H1 (cell line): ENCODE data around the gene PPP1R1A. TPM values are rescaled to one million over a fixed set of nuclear protein-coding genes. Genes with fewer than 3 reads are reported as not detected.

Experiments
- JUND ChIP-seq: IDR thresholded peaks from 2 replicates; pipeline ENCODE4 v1.6.1; 2011; ENCODE audit warnings: mild to moderate bottlenecking, improper control_type of control experiment, low read length
- SP1 ChIP-seq: IDR thresholded peaks from 2 replicates; pipeline ENCODE4 v1.6.1; 2011; ENCODE audit warnings: low read depth, low read length
- polyA plus RNA-seq, 7 experiments: library from polyadenylated mRNA; depleted of rRNA in 3 of 7; stranded (reverse) in 5 of 7; unstranded in 2 of 7; fragments of >200 nt in 5 of 7; fragments of 200-250 nt in 2 of 7; gene quantifications; 1 replicate in 5 of 7; 2 replicates in 1 of 7; 4 replicates in 1 of 7; pipeline versions ENCODE4 v1.2.1 to v1.2.3, GENCODE V29; 2011 to 2013; ENCODE audit warnings: missing spikeins in 2 of 7, mixed read lengths in 2 of 7
- total RNA-seq: library from RNA; stranded (reverse); fragmentation: NEBNext Ultra II Directional; extraction: Animal tissue kit (Norgen Biotek cat#: 25700); gene quantifications from 2 replicates; pipeline ENCODE4 v1.2.1, GENCODE V29; 2021
- TF ChIP-seq, protein P1 (sequence below): IDR thresholded peaks from 2 replicates; pipeline ENCODE4 v1.6.1; 2011; ENCODE audit warnings: low read length, improper control_type of control experiment

The PPP1R1A gene
- total and polyA plus RNA-seq, 2 of the 8 experiments (the other 6 are each of a cell fraction or from before 2014, with no cell fraction given) = 5.8 to 13.1 TPM

DNA sequence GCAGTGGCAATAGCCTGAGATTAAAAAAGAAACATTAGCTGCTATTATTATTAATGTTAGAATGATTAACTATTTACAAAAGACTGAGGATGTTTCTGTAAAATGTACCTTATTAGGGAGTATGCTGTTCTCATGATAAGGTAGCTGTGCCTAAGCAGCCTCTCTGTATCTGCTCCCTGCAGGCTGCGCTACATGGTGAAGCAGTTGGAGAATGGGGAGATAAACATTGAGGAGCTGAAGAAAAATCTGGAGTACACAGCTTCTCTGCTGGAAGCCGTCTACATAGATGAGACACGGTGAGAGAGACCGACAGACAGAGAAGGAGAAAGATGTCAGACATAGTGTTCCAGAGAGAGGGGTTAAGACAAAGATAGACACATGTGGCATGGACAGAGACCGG is 21.7 kb downstream of the PPP1R1A start (continued):
- TF ChIP-seq, protein P1, sequence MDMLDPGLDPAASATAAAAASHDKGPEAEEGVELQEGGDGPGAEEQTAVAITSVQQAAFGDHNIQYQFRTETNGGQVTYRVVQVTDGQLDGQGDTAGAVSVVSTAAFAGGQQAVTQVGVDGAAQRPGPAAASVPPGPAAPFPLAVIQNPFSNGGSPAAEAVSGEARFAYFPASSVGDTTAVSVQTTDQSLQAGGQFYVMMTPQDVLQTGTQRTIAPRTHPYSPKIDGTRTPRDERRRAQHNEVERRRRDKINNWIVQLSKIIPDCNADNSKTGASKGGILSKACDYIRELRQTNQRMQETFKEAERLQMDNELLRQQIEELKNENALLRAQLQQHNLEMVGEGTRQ = no peak
- no peak for TF ChIP-seq JUND
- no peak for TF ChIP-seq SP1
